SK-N-MC (cell line): ENCODE results near the gene CP.
"Not testable (repeated sequence)": the region's sequence is repeated elsewhere in the genome, so short reads cannot be mapped to it uniquely, and the experiment has no call there.

Source experiments
- DNase-seq: peaks from one replicate; pipeline ENCODE4 v3.0.0-alpha.2; 2011; ENCODE audit warnings: low read depth, low spot score
- H3K27ac ChIP-seq: fragments of 200-600 bp; sonication (generic); 2 replicates; pipeline ENCODE4 v1.5.1; 2016; ENCODE audit warnings: mixed run types
- H3K36me3 ChIP-seq: fragments of 200-600 bp; sonication (generic); 2 replicates; pipeline ENCODE4 v1.6.1; 2017; ENCODE audit warnings: antibody characterized with exemption, low read length, mixed read lengths; ENCODE audit not compliant: insufficient read depth
- H3K4me3 ChIP-seq: fragments of 200-600 bp; sonication (generic); 2 replicates; pipeline ENCODE4 v1.5.1; 2016
- H3K9ac ChIP-seq: fragments of 200-600 bp; sonication (generic); 2 replicates; pipeline ENCODE4 v1.8.0; 2017; ENCODE audit warnings: mixed run types, mixed read lengths; ENCODE audit not compliant: insufficient read length
- H3K9me3 ChIP-seq: fragments of 200-600 bp; sonication (generic); 2 replicates; pipeline ENCODE4 v1.6.1; 2017; ENCODE audit warnings: low read depth, mild to moderate bottlenecking, antibody characterized with exemption, low read length, moderate library complexity, mixed read lengths
- EZH2 ChIP-seq: fragments of 200-600 bp; sonication (generic); IDR thresholded peaks from one replicate; pipeline ENCODE4 v1.6.1; 2017; ENCODE audit warnings: antibody characterized with exemption
- FOXP2 ChIP-seq: optimal IDR thresholded peaks from 2 replicates; pipeline ENCODE3; 2011; ENCODE audit warnings: mild to moderate bottlenecking, moderate library complexity; ENCODE audit not compliant: insufficient read depth; ENCODE audit errors: extremely low read length, control extremely low read depth
- POLR2AphosphoS5 ChIP-seq: IDR thresholded peaks from 2 replicates; pipeline ENCODE4 v1.6.1; 2012; ENCODE audit warnings: mild to moderate bottlenecking, low read depth, low read length, borderline replicate concordance

CP gene

GRCh38 chr3:149251186-149251585, 29.6 kb upstream of the CP start:
- DNase-seq: no peak
- Histone ChIP-seq H3K4me3 (no peak overlapping the region), H3K9ac (no peak overlapping the region), H3K36me3 (no peaks in the 10 kb centered on the region), H3K9me3 (no peaks in the 10 kb centered on the region), H3K27ac (no peak overlapping the region)
- no peak for TF ChIP-seq EZH2

- H3K36me3 ChIP-seq: no peaks in the 10 kb centered on the region
- H3K9me3 ChIP-seq: no peaks in the 10 kb centered on the region
- H3K4me3 ChIP-seq: no peak overlapping the region
- no peak for DNase-seq
- TF ChIP-seq EZH2 (no peak), POLR2AphosphoS5 (no peak), FOXP2 (no peak)
- H3K9ac ChIP-seq: no peak overlapping the region
- no peak overlapping the region for H3K27ac ChIP-seq
Observed at GRCh38 chr3:149247929-149248691, 26.5 kb upstream of the CP start.

- TF ChIP-seq POLR2AphosphoS5: no peak
- no peak for TF ChIP-seq EZH2
- TF ChIP-seq FOXP2: no peak
- no peak overlapping the region for H3K9ac ChIP-seq
- no peaks in the 10 kb centered on the region for H3K36me3 ChIP-seq
- H3K4me3 ChIP-seq: no peak overlapping the region
- no peak for DNase-seq
- no peaks in the 10 kb centered on the region for H3K9me3 ChIP-seq
- H3K27ac ChIP-seq: no peak overlapping the region
Observed at GRCh38 chr3:149247008-149247710, 25.5 kb upstream of the CP start.

GRCh38 chr3:149245738-149246451, 24.3 kb upstream of the CP start:
- no peak for TF ChIP-seq EZH2
- TF ChIP-seq FOXP2: no peak
- H3K27ac ChIP-seq: no peak overlapping the region
- H3K4me3 ChIP-seq: no peak overlapping the region
- H3K9ac ChIP-seq: no peak overlapping the region
- H3K36me3 ChIP-seq: no peaks in the 10 kb centered on the region
- H3K9me3 ChIP-seq: no peaks in the 10 kb centered on the region
- DNase-seq: no peak

- no peak for DNase-seq
- H3K9me3 ChIP-seq: no peaks in the 10 kb centered on the region
- H3K4me3 ChIP-seq: no peak overlapping the region
- TF ChIP-seq FOXP2 (no peak), POLR2AphosphoS5 (no peak), EZH2 (no peak)
- no peak overlapping the region for H3K27ac ChIP-seq
- H3K9ac ChIP-seq: no peak overlapping the region
- no peaks in the 10 kb centered on the region for H3K36me3 ChIP-seq
Observed at GRCh38 chr3:149243540-149243939, 21.9 kb upstream of the CP start.

GRCh38 chr3:149239357-149239936, 17.8 kb upstream of the CP start:
- no peaks in the 10 kb centered on the region for H3K9me3 ChIP-seq
- TF ChIP-seq EZH2 (no peak), POLR2AphosphoS5 (no peak), FOXP2 (no peak)
- DNase-seq: no peak
- no peaks in the 10 kb centered on the region for H3K36me3 ChIP-seq
- no peak overlapping the region for H3K9ac ChIP-seq
- H3K27ac ChIP-seq: no peak overlapping the region
- no peak overlapping the region for H3K4me3 ChIP-seq

GRCh38 chr3:149238268-149238667, 16.6 kb upstream of the CP start:
- H3K4me3 ChIP-seq, DNase-seq, H3K9ac ChIP-seq, H3K36me3 ChIP-seq, H3K27ac ChIP-seq, H3K9me3 ChIP-seq: not testable (repeated sequence)

- no peaks in the 10 kb centered on the region for H3K36me3 ChIP-seq
- no peaks in the 10 kb centered on the region for H3K9me3 ChIP-seq
- no peak for TF ChIP-seq FOXP2
- no peak for TF ChIP-seq EZH2
- no peak for TF ChIP-seq POLR2AphosphoS5
- H3K4me3 ChIP-seq: peak overlapping the region; percentile 45
- H3K9ac ChIP-seq: no peak overlapping the region
- peak overlapping the region; percentile 86 for H3K27ac ChIP-seq
- peak; percentile 45 for DNase-seq
Observed at GRCh38 chr3:149235599-149236424, 14.2 kb upstream of the CP start.
